HFFc6 (cell line): ENCODE data around the gene SF3A1. TPM values are rescaled to one million over a fixed set of nuclear protein-coding genes. Genes with fewer than 3 reads are reported as not detected.

ENCODE experiments used
- DNase-seq: peaks from one replicate; pipeline ENCODE4 v3.0.0-alpha.2; 2018
- H3K27ac Mint-ChIP-seq: 2 replicates; pipeline ENCODE4 v1.8.0; 2020; ENCODE audit warnings: mild to moderate bottlenecking, mixed read lengths
- H3K27me3 Mint-ChIP-seq: 2 replicates; pipeline ENCODE4 v1.8.0; 2021; ENCODE audit warnings: mild to moderate bottlenecking, moderate library complexity, mixed read lengths; ENCODE audit not compliant: insufficient read depth
- H3K36me3 Mint-ChIP-seq: 2 replicates; pipeline ENCODE4 v1.8.0; 2021; ENCODE audit warnings: low read depth, mixed read lengths
- H3K4me1 Mint-ChIP-seq: 2 replicates; pipeline ENCODE4 v1.8.0; 2020; ENCODE audit warnings: low read depth, mixed read lengths
- H3K4me3 Mint-ChIP-seq: 2 replicates; pipeline ENCODE4 v1.8.0; 2020; ENCODE audit warnings: mild to moderate bottlenecking, moderate library complexity, mixed read lengths
- H3K9me3 Mint-ChIP-seq: 2 replicates; pipeline ENCODE4 v1.8.0; 2020; ENCODE audit warnings: mild to moderate bottlenecking, mixed read lengths
- total RNA-seq, 6 experiments: library from RNA; stranded (reverse); fragmentation: NEBNext Ultra II Directional; extraction: Animal tissue kit (Norgen Biotek cat#: 25700); gene quantifications; 2 replicates in 1 of 6; 3 replicates in 5 of 6; pipeline ENCODE4 v1.2.3, GENCODE V29; 2021
- TF ChIP-seq, protein P1 (sequence below): fragments of 200-600 bp; sonication (generic); IDR thresholded peaks from 2 replicates; pipeline ENCODE4 v1.5.0; 2021; ENCODE audit warnings: antibody characterized with exemption, mild to moderate bottlenecking

Gene SF3A1
- total RNA-seq, 6 experiments from 2014 or later: 166 to 197 (median 181) TPM

DNA sequence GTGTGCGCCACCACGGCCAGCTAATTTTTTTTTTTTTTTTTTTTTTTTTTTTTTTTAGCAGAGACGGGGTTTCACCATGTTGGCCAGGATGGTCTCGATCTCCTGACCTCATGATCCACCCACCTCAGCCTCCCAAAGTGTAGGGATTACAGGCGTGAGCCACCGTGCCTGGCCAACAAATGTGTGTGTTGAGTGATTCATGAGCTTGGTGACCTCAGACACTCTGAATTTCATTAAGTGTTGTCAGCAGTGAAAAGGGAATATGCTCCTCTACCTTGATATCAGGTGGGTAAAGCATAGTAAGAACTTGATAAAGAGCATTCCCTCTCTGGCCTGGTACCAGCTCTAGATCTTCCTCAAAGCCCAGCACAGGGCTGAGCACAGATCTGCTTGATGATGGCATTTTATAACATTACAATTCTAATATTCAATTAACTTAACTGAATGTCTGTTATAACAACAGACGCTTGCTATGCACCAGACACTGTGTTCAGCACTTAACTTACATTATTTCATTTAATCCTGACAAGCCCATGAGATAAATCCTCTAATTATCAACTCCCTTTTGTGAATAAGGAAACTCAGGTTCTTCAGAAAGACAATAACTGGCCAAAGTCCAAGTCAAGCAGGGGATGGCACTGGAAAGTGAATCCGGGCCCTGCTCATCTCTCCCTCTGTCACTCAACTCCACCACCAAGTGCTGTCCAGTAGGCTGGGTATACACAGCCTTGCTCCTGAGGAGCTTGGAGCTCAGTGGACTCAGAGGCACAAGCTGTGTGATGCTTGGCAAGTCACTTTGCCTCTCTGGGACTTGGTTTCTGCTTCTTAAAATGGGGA is 42.9 kb downstream of the SF3A1 start:
- H3K27ac Mint-ChIP-seq: no peak overlapping the region
- H3K36me3 Mint-ChIP-seq: peaks cover 15% of the 10 kb centered on the region; the same call in 1 of the 2 replicates
- DNase-seq: no peak
- H3K4me3 Mint-ChIP-seq: no peak overlapping the region
- H3K9me3 Mint-ChIP-seq: no peaks in the 10 kb centered on the region
- H3K27me3 Mint-ChIP-seq: peaks cover 3% of the 10 kb centered on the region
- H3K4me1 Mint-ChIP-seq: peaks cover 77% of the 10 kb centered on the region
- TF ChIP-seq, protein P1, sequence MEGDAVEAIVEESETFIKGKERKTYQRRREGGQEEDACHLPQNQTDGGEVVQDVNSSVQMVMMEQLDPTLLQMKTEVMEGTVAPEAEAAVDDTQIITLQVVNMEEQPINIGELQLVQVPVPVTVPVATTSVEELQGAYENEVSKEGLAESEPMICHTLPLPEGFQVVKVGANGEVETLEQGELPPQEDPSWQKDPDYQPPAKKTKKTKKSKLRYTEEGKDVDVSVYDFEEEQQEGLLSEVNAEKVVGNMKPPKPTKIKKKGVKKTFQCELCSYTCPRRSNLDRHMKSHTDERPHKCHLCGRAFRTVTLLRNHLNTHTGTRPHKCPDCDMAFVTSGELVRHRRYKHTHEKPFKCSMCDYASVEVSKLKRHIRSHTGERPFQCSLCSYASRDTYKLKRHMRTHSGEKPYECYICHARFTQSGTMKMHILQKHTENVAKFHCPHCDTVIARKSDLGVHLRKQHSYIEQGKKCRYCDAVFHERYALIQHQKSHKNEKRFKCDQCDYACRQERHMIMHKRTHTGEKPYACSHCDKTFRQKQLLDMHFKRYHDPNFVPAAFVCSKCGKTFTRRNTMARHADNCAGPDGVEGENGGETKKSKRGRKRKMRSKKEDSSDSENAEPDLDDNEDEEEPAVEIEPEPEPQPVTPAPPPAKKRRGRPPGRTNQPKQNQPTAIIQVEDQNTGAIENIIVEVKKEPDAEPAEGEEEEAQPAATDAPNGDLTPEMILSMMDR: no peak

DNA sequence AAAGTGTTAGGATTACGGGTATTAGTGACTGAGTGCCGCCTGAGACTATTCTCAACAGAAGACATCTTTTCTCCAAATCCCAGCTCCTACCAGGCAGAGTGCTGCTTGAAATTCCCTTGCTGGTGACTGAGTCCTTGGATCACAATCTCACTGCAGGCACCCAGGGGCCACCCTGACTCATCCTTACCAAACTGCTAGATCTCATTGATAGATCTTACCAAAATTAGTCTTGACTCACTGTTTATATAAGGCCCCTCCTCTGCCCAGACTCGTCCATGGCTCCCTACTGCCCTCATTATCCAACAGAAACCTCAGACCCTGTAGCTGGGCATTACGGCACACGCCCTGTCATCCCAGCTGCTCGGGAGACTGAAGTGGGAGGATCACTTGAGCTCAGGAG is 44.6 kb downstream of the SF3A1 start:
- Mint-ChIP-seq H3K36me3 (peaks cover 10% of the 10 kb centered on the region; the same call in 1 of the 2 replicates), H3K4me1 (peaks cover 83% of the 10 kb centered on the region), H3K27me3 (peaks cover 1% of the 10 kb centered on the region; the same call in 1 of the 2 replicates), H3K4me3 (peak overlapping the region; percentile 19), H3K27ac (peak overlapping the region; percentile 75), H3K9me3 (no peaks in the 10 kb centered on the region)
- TF ChIP-seq, protein P1: no peak
- peak; percentile 87 for DNase-seq

DNA sequence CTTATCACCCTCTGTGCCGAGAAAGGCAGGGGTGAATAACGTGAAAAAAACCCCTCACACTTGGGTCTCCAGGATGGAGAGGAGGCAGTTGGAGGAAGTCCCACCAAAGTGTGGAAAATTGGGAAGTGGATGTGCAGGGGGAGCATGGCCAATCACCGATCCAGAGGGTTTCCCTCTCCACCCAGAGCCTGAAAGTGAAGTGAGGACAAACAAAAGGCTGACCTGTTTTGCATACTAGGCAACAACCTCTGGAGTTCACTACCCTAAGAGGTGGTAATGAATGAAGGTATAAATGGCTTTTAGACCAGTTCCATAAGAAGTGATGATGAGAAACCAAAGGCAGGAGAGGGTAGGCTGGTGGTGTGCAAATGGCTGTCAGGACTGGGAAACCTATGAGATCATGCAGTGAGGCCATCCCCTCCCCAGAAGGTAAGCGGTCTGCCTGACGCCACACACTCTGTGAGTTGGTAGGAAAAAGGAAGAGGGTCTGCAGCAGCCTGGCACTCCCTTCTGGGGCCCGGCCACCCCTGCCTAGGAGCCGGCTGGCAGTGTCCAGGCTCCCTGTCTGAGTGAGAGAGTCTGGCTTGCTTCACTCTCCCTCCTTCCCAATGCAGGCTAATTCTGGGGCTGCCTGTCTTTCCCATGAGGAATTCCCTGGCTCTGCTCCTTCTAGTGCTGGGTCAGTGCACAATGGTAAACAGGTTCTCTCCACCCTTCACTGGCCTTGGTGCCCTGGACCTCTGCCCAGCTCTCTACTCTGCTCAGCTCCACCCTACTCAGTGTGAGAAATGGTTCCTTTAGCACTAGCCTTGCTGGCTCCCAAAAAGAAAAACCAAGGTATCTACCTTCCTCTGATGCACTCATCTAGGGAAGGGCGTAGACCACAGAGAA is 45.6 kb downstream of the SF3A1 start:
- Mint-ChIP-seq H3K27me3 (peaks cover 3% of the 10 kb centered on the region; the same call in 1 of the 2 replicates), H3K9me3 (no peaks in the 10 kb centered on the region), H3K4me1 (peaks cover 88% of the 10 kb centered on the region), H3K36me3 (peaks cover 10% of the 10 kb centered on the region; the same call in 1 of the 2 replicates), H3K4me3 (peak overlapping the region; percentile 42; the same call in 1 of the 2 replicates), H3K27ac (peak overlapping the region; percentile 75)
- TF ChIP-seq, protein P1: no peak
- DNase-seq: peak; percentile 35

DNA sequence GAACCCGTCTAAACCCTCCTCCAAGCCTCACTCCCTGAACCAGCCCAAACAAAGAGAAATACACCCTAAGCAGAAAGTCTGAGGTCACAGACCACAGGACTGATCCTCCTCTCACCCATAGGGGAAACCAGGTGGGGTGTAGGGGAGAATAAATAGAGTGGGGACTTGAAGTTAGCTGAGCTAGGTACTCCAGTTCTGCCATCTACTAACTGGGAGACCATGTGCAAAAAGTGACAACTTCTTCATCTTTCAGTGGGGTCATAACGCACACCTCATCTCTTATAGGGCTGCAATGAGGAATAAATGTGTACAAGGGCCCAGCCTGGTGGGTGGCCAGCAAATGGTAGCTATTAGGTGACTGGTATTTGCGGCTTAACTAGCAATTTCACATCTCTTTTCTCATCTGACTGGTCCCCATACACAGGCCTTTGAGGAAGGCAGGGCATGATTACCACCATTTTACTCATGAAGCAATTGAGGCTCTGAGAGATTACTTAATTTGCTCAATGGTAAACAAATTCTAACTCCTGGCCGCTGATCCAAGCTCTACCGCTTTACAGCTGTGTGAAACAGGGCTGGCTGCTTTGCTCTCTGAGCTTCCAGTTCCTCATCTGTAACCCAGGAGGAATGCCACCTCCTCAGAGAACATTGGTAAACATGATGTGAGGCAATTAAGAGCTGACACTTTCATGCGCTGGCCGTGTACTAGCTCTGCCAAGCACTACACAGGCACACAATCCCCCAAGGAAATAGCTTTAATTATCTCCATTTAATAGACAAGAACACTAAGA is 46.5 kb downstream of the SF3A1 start:
- TF ChIP-seq, protein P1: no peak
- Mint-ChIP-seq H3K4me3 (no peak overlapping the region), H3K4me1 (peaks cover 88% of the 10 kb centered on the region), H3K27me3 (peaks cover 3% of the 10 kb centered on the region; the same call in 1 of the 2 replicates), H3K36me3 (peaks cover 5% of the 10 kb centered on the region; the same call in 1 of the 2 replicates), H3K9me3 (no peaks in the 10 kb centered on the region), H3K27ac (no peak overlapping the region; the same call in 1 of the 2 replicates)
- DNase-seq: no peak
